T-helper 1 cell treated with Interleukin-12 subunit alpha and Interleukin-12 subunit beta and Interleukin-4 antibody, amounts not matched to agents 30 μg/mL and 1 μg/mL, for 36 hours (primary cell): Measurements from ENCODE around the gene EIF3K.
"Not testable (repeated sequence)": the region's sequence is repeated elsewhere in the genome, so short reads cannot be mapped to it uniquely, and the experiment has no call there.

Experiments
- H3K27ac Mint-ChIP-seq: one replicate; pipeline ENCODE4 v1.8.0; 2021; ENCODE audit warnings: mild to moderate bottlenecking, mixed read lengths
- H3K27me3 Mint-ChIP-seq: one replicate; pipeline ENCODE4 v1.8.0; 2021; ENCODE audit warnings: low read depth, mixed read lengths
- H3K36me3 Mint-ChIP-seq: one replicate; pipeline ENCODE4 v1.8.0; 2021; ENCODE audit warnings: low read depth, mixed read lengths
- H3K4me1 Mint-ChIP-seq: one replicate; pipeline ENCODE4 v1.8.0; 2021; ENCODE audit warnings: low read depth, mixed read lengths
- H3K4me3 Mint-ChIP-seq: one replicate; pipeline ENCODE4 v1.8.0; 2021; ENCODE audit warnings: mild to moderate bottlenecking, moderate library complexity, mixed read lengths
- H3K9me3 Mint-ChIP-seq: one replicate; pipeline ENCODE4 v1.8.0; 2021; ENCODE audit warnings: mixed read lengths

Gene EIF3K

GRCh38 chr19:38618590-38619360 lies at the start of gene EIF3K:
Gene EIF3K, plus strand, starts transcription at chr19:38619188. Its CDS starts 81 bp downstream, at chr19:38619269.
- peaks cover 36% of the 10 kb centered on the region for H3K36me3 Mint-ChIP-seq
- H3K27ac Mint-ChIP-seq = peak within 1 kb of the TSS; percentile 97
- no peaks in the 10 kb centered on the region for H3K9me3 Mint-ChIP-seq
- H3K4me3 Mint-ChIP-seq = peak within 1 kb of the TSS; percentile 99
- H3K27me3 Mint-ChIP-seq = no peaks in the 10 kb centered on the region
- H3K4me1 Mint-ChIP-seq = peaks cover 46% of the 10 kb centered on the region

DNA sequence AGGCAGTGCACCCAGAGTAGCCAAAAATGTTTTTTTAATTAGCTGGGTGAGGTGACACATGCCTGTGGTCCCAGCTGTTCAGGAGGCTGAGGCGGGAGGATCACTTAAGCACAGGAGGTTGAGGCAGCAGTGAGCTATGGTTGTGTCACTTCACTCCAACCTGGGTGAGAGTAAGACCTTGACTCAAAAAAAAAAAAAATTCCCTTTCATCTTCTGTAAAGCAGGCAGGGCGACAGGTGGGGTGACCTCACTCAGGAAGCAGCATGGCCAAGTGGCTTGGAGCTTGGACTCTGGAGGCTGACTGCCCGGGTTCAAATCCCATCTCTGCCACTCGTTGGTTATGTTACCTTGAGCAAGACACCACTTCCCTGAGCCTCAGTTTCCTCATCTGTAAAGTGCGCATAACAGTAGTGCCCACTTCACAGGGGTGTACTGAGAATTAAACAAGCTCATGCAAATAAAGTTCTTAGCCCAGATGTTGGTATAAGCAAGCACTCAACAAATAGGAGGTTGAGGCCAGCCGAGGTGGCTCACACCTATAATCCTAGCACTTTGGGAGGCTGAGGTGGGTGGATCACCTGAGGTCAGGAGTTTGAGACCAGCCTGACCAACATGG lies 49.5 kb upstream of the EIF3K start:
- H3K36me3 Mint-ChIP-seq = peaks cover 2% of the 10 kb centered on the region
- H3K4me3 Mint-ChIP-seq = no peak overlapping the region
- peaks cover 27% of the 10 kb centered on the region for H3K27me3 Mint-ChIP-seq
- H3K27ac Mint-ChIP-seq = no peak overlapping the region
- peaks cover 4% of the 10 kb centered on the region for H3K4me1 Mint-ChIP-seq
- H3K9me3 Mint-ChIP-seq = no peaks in the 10 kb centered on the region

GRCh38 chr19:38571682-38572081 lies 47.3 kb upstream of the EIF3K start:
- H3K27ac Mint-ChIP-seq = no peak overlapping the region
- no peaks in the 10 kb centered on the region for H3K4me1 Mint-ChIP-seq
- no peaks in the 10 kb centered on the region for H3K9me3 Mint-ChIP-seq
- peaks cover 13% of the 10 kb centered on the region for H3K27me3 Mint-ChIP-seq
- no peak overlapping the region for H3K4me3 Mint-ChIP-seq
- no peaks in the 10 kb centered on the region for H3K36me3 Mint-ChIP-seq

GRCh38 chr19:38577826-38578225 lies 41.2 kb upstream of the EIF3K start:
- Mint-ChIP-seq H3K36me3 (no peaks in the 10 kb centered on the region), H3K4me1 (peaks cover 8% of the 10 kb centered on the region), H3K4me3 (no peak overlapping the region), H3K27ac (no peak overlapping the region), H3K9me3 (no peaks in the 10 kb centered on the region), H3K27me3 (no peaks in the 10 kb centered on the region)

- peaks cover 13% of the 10 kb centered on the region for H3K4me1 Mint-ChIP-seq
- H3K27ac Mint-ChIP-seq, H3K36me3 Mint-ChIP-seq, H3K4me3 Mint-ChIP-seq, H3K27me3 Mint-ChIP-seq, H3K9me3 Mint-ChIP-seq: not testable (repeated sequence)
Measured at GRCh38 chr19:38579304-38579703, 39.7 kb upstream of the EIF3K start.

DNA sequence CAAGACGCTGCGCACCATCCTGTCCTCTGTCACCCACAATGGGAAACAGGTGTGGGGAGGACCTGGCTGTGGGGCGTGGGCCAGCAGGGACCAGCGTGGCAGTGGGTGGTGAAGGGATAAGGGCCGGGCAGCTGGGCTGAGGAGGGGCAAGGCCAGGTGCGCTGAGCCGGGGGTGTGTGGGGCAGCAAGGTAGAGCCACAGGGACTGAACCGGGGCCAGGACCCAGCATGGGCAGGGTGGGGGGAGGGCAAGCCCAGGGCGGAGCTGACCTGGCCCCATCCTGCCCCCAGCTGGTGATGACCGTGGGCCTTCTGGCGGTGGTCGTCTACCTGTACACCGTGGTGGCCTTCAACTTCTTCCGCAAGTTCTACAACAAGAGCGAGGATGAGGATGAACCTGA lies 38.9 kb upstream of the EIF3K start:
- Mint-ChIP-seq H3K36me3 (no peaks in the 10 kb centered on the region), H3K9me3 (no peaks in the 10 kb centered on the region), H3K27me3 (no peaks in the 10 kb centered on the region), H3K4me3 (no peak overlapping the region), H3K4me1 (peaks cover 13% of the 10 kb centered on the region), H3K27ac (no peak overlapping the region)

- H3K27ac Mint-ChIP-seq = peak overlapping the region; percentile 16
- H3K4me3 Mint-ChIP-seq = no peak overlapping the region
Measured at GRCh38 chr19:38583219-38583984, 35.6 kb upstream of the EIF3K start.

DNA sequence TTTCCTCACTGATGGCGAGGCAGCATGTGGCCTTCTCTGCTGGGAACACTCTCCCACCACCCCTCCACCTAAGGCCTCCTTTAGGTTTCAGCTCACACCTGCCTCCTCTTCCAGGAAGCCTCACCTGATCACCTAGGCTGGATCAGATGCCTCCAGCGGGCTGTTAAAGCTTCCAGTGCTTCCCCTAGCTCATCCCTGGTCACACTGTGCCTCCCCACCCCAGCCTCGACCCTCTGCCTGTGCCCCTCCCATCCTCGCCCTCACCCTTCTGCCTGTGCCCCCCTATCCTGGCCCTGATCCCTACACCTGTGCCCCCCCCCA lies 35.0 kb upstream of the EIF3K start:
- H3K4me3 Mint-ChIP-seq = no peak overlapping the region
- H3K27ac Mint-ChIP-seq = peak overlapping the region; percentile 16

More at GRCh38 chr19:38583219-38583984, 35.6 kb upstream of the EIF3K start:
- Mint-ChIP-seq H3K4me1 (peaks cover 13% of the 10 kb centered on the region), H3K36me3 (peaks cover 10% of the 10 kb centered on the region), H3K27me3 (no peaks in the 10 kb centered on the region), H3K9me3 (no peaks in the 10 kb centered on the region)

DNA sequence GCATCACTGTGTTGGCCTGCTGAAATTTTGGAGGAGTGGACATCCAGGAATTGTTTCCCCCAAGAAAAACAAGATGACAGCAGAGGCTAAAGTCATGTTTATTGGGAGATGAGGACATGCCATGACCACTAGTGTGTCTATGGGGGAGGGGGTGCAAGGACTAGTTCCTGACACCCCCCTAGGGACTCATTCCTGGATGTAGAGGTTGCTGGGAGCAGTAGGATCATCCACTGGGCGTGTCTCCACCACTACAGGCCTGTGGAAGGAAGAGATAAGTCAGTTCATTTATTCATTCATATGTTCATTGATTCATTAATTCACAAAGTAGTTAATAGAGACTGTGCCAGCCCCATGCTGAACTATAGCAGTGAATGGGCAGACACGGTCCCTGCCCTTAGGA lies 31.4 kb upstream of the EIF3K start:
- H3K4me3 Mint-ChIP-seq = no peak overlapping the region
- no peaks in the 10 kb centered on the region for H3K27me3 Mint-ChIP-seq
- no peak overlapping the region for H3K27ac Mint-ChIP-seq
- H3K36me3 Mint-ChIP-seq = peaks cover 19% of the 10 kb centered on the region
- H3K9me3 Mint-ChIP-seq = no peaks in the 10 kb centered on the region
- peaks cover 4% of the 10 kb centered on the region for H3K4me1 Mint-ChIP-seq

More for the DNA sequence above, 35.0 kb upstream of the EIF3K start:
- H3K9me3 Mint-ChIP-seq = no peaks in the 10 kb centered on the region
- H3K36me3 Mint-ChIP-seq = peaks cover 11% of the 10 kb centered on the region
- H3K4me1 Mint-ChIP-seq = peaks cover 11% of the 10 kb centered on the region
- H3K27me3 Mint-ChIP-seq = no peaks in the 10 kb centered on the region

- H3K9me3 Mint-ChIP-seq = no peaks in the 10 kb centered on the region
- H3K27me3 Mint-ChIP-seq = no peaks in the 10 kb centered on the region
- peaks cover 4% of the 10 kb centered on the region for H3K4me1 Mint-ChIP-seq
- H3K36me3 Mint-ChIP-seq = peaks cover 22% of the 10 kb centered on the region
- H3K27ac Mint-ChIP-seq = no peak overlapping the region
- H3K4me3 Mint-ChIP-seq = no peak overlapping the region
Measured at GRCh38 chr19:38588041-38588440, 30.9 kb upstream of the EIF3K start.

GRCh38 chr19:38592940-38593339 lies 26.0 kb upstream of the EIF3K start:
- Mint-ChIP-seq H3K27me3 (no peaks in the 10 kb centered on the region), H3K27ac (no peak overlapping the region), H3K4me1 (peaks cover 3% of the 10 kb centered on the region), H3K4me3 (no peak overlapping the region), H3K36me3 (peaks cover 35% of the 10 kb centered on the region), H3K9me3 (no peaks in the 10 kb centered on the region)

DNA sequence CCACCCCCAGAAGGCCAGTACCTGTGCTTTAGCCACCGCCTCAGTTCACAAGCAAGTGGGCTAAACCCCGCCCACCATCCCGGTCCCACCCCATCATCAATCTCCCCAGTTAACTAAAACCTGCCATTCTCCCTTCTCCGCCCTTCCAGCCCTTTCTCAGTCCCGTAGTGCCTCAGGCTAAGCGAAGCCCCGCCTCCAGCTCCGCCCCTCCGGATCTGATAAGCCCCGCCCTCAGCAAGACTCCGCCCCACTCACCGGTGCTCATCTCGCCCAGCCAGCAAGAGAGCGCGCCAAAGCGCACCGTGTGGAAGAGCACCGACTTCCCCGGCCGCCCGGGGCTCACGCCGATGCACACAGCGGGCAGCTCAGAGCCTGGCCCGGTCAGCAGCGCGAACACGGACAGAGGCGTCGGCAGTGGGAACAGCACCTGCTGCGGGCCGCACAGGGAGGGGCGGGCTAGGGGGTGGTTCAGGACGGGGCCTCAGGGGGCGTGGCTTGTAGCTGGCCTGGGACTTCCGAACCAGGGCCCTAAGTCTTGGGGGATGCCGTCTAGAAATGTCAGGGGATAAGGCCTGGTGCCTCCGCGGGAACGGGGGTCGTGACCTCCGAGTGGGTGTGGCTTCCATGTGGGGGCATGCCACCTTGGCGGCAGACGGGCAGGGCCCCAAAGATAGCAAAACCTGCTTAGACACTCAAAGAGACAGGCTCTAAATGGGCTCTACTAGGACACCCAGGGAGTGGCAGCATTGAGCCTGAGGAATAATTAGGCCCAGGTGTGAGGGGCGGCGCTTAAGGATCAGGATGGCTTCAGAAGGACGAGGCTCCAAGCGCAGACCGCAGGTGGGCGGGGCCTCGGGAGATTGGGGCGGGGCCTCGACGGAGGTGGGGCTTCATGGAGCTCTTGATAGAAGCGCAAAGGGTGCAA lies 22.7 kb upstream of the EIF3K start:
- no peaks in the 10 kb centered on the region for H3K27me3 Mint-ChIP-seq
- H3K36me3 Mint-ChIP-seq = peaks cover 35% of the 10 kb centered on the region
- H3K4me3 Mint-ChIP-seq = no peak overlapping the region
- no peak overlapping the region for H3K27ac Mint-ChIP-seq
- H3K4me1 Mint-ChIP-seq = peaks cover 3% of the 10 kb centered on the region
- H3K9me3 Mint-ChIP-seq = no peaks in the 10 kb centered on the region

DNA sequence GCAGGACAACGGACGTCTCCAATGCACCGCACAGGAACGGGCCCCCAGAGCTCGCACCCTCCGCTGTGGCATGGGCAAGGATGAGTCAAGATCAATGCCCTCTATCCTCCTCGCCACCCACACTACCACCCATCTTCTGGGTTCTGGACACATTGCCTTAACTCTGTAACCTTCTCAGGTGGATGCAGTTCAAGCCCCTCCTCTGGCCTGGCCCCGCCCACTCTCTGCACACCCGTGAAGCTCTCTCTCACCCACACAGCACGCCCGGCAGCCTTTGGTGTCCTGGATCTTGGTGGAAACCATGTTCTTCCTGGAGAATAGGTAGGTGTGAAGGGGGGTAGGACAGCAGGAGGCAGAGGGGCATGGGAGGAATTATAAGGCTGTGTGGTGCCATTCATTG lies 21.9 kb upstream of the EIF3K start:
- H3K27ac Mint-ChIP-seq = no peak overlapping the region
- H3K36me3 Mint-ChIP-seq = peaks cover 38% of the 10 kb centered on the region
- no peaks in the 10 kb centered on the region for H3K27me3 Mint-ChIP-seq
- H3K4me1 Mint-ChIP-seq = peaks cover 3% of the 10 kb centered on the region
- H3K9me3 Mint-ChIP-seq = no peaks in the 10 kb centered on the region
- no peak overlapping the region for H3K4me3 Mint-ChIP-seq

DNA sequence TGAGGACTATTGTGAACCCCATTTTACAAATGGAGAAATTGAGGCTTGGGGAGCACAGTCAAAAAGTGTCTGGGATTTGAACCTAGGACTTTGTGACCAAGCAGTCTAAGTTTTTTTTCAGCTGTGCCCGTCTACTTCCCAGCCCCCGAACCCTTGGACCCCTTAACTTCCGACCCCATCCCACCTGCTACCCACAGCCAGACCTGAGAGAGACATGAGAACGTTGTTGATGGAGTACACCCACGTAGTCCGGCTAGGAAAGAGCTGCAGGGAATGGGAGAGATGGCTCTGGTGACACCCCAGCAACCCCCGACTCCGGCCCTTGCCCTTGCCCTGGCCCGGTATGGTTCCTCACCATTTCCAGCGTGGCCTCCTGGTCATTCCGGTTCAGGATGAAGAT lies 19.3 kb upstream of the EIF3K start:
- H3K27ac Mint-ChIP-seq = no peak overlapping the region
- H3K4me3 Mint-ChIP-seq = no peak overlapping the region
- no peaks in the 10 kb centered on the region for H3K9me3 Mint-ChIP-seq
- H3K27me3 Mint-ChIP-seq = no peaks in the 10 kb centered on the region
- peaks cover 3% of the 10 kb centered on the region for H3K4me1 Mint-ChIP-seq
- H3K36me3 Mint-ChIP-seq = peaks cover 35% of the 10 kb centered on the region
